NCI-H1105 treated with DMSO at 0.1 percent for 48 hours (cell line): ENCODE data around the gene CEACAM1.
"Not testable (repeated sequence)": the region's sequence is repeated elsewhere in the genome, so short reads cannot be mapped to it uniquely, and the experiment has no call there.

Experiments
- DNase-seq: peaks from one replicate; lab custom pipeline; 2025; lab: John Stamatoyannopoulos, UW

The CEACAM1 gene

GRCh38 chr19:42473686-42474085, 54.6 kb downstream of the CEACAM1 start:
- DNase-seq, result no peak

GRCh38 chr19:42472402-42473147, 55.7 kb downstream of the CEACAM1 start:
- no peak for DNase-seq

- no peak for DNase-seq
Observed at GRCh38 chr19:42471554-42472249, 56.6 kb downstream of the CEACAM1 start.

- DNase-seq, result no peak
Observed at GRCh38 chr19:42469311-42470235, 58.7 kb downstream of the CEACAM1 start.

GRCh38 chr19:42468273-42468796, 59.9 kb downstream of the CEACAM1 start:
- DNase-seq, result no peak

GRCh38 chr19:42467183-42467760, 61.0 kb downstream of the CEACAM1 start:
- DNase-seq, result no peak

GRCh38 chr19:42466521-42467182, 61.6 kb downstream of the CEACAM1 start:
- DNase-seq, result no peak

- DNase-seq, result no peak
Observed at GRCh38 chr19:42465827-42466280, 62.4 kb downstream of the CEACAM1 start.

- no peak for DNase-seq
Observed at GRCh38 chr19:42461700-42462324, 66.5 kb downstream of the CEACAM1 start.

- not testable (repeated sequence) for DNase-seq
Observed at GRCh38 chr19:42461231-42461630, 67.0 kb downstream of the CEACAM1 start.

GRCh38 chr19:42459926-42460325, 68.4 kb downstream of the CEACAM1 start:
- no peak for DNase-seq
